Subcutaneous abdominal adipose tissue (tissue), 5 donors: Measurements from ENCODE around the gene RING1.

Source experiments
- H3K27ac ChIP-seq: one replicate; pipeline ENCODE4 v1.7.0; 2013; ENCODE audit warnings: low read depth, mild to moderate bottlenecking, inconsistent platforms, low read length, moderate library complexity
- H3K27me3 ChIP-seq, 5 donors: one replicate each; pipeline ENCODE4 v1.7.0; 2013; ENCODE audit warnings: low read length in 5 of 5, inconsistent platforms in 1 of 5; ENCODE audit not compliant: control insufficient read depth in 5 of 5, insufficient read depth in 4 of 5
- H3K36me3 ChIP-seq, 5 donors: one replicate each; pipeline ENCODE4 v1.7.0; 2013; ENCODE audit warnings: low read length in 5 of 5; ENCODE audit not compliant: control insufficient read depth in 5 of 5, insufficient read depth in 5 of 5
- H3K4me1 ChIP-seq, 5 donors: one replicate each; pipeline ENCODE4 v1.7.0; 2013; ENCODE audit warnings: low read length in 5 of 5, mild to moderate bottlenecking in 3 of 5, moderate library complexity in 1 of 5; ENCODE audit not compliant: control insufficient read depth in 5 of 5, insufficient read depth in 5 of 5
- H3K4me3 ChIP-seq, 5 donors: one replicate each; pipeline ENCODE4 v1.7.0; 2013; ENCODE audit warnings: low read length in 5 of 5, low read depth in 1 of 5
- H3K9ac ChIP-seq, 5 donors: one replicate each; pipeline ENCODE4 v1.7.0; 2013; ENCODE audit warnings: low read length in 5 of 5, mild to moderate bottlenecking in 4 of 5, moderate library complexity in 3 of 5
- H3K9me3 ChIP-seq, 5 donors: one replicate each; pipeline ENCODE4 v1.7.0; 2013; ENCODE audit warnings: low read length in 5 of 5; ENCODE audit not compliant: control insufficient read depth in 5 of 5
- donor health status: healthy.
- donor health status: healthy.
- donor health status: healthy.
- donor health status: healthy.
- donor health status: healthy.

Gene RING1

DNA sequence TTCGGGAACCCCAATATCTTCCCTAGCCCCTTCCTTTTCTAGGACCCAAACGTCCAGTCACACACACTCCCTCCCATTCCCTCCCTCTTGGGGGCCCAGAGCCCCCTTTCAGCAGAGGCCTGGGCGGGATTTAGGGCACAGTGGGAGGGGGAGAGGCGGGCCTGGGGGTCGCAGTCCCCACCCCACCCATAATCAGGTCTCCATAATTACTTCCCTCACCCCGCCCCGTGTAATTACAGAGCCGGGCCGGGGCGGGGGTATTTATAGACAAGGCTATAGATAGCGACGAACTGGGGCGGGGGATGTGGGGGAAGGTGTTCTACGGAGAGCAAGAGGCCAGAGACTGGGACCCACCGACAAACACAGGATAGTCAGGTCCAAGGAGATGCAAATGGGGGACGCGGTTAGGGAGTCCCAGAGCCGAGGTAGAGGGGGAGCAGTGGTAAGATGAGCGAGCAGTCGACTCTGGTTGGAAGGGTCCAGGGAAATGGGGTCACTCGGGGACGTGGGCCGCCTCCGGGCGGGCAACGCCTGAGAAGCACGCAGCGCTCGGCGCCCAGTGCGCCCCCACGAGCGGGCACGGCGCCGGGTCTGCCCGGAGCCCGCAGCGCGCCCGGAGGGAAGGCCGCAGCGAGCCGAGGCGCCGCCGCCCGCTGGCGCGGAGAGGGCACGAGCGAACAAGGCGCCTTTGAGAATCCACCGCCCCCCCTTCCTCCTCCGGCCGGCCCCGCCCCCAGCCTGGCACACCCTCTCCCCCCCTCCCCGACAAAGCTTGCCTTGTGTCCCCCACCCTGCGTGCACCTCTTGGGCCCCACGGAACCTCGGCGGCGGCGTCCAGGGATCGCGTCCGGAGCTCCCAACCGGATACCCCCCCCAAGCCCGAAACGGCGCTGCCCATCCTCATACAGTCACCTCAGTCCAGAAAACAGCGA lies 15.4 kb upstream of the RING1 start:
- H3K27ac ChIP-seq = no peak overlapping the region
- peak overlapping the region; percentile 46 to 63 (median 58) for H3K4me3 ChIP-seq
- H3K27me3 ChIP-seq = peaks cover 16 to 32% (median 21%) of the 10 kb centered on the region in 5 donors
- peak overlapping the region in 3 of 5 donors; percentile 36 to 71 (median 40) for H3K9ac ChIP-seq
- H3K36me3 ChIP-seq = peaks cover 0 to 40% (median 37%) of the 10 kb centered on the region in 5 donors
- peaks cover 2 to 37% (median 28%) of the 10 kb centered on the region in 5 donors for H3K4me1 ChIP-seq
- H3K9me3 ChIP-seq = no peaks in the 10 kb centered on the region

- peaks cover 13 to 30% (median 21%) of the 10 kb centered on the region in 5 donors for H3K27me3 ChIP-seq
- H3K4me1 ChIP-seq = peaks cover 2 to 44% (median 35%) of the 10 kb centered on the region in 5 donors
- H3K9ac ChIP-seq = no peak overlapping the region
- H3K36me3 ChIP-seq = peaks cover 0 to 41% (median 37%) of the 10 kb centered on the region in 5 donors
- H3K27ac ChIP-seq = no peak overlapping the region
- H3K4me3 ChIP-seq = no peak overlapping the region
- H3K9me3 ChIP-seq = no peaks in the 10 kb centered on the region
Measured at GRCh38 chr6:33193619-33194018, 14.7 kb upstream of the RING1 start.

GRCh38 chr6:33194431-33194979 lies 13.8 kb upstream of the RING1 start:
- H3K36me3 ChIP-seq = peaks cover 0 to 41% (median 37%) of the 10 kb centered on the region in 5 donors
- no peak overlapping the region for H3K27ac ChIP-seq
- no peak overlapping the region for H3K4me3 ChIP-seq
- no peaks in the 10 kb centered on the region for H3K9me3 ChIP-seq
- peaks cover 3 to 49% (median 43%) of the 10 kb centered on the region in 5 donors for H3K4me1 ChIP-seq
- H3K27me3 ChIP-seq = peaks cover 13 to 24% (median 16%) of the 10 kb centered on the region in 5 donors
- no peak overlapping the region for H3K9ac ChIP-seq

DNA sequence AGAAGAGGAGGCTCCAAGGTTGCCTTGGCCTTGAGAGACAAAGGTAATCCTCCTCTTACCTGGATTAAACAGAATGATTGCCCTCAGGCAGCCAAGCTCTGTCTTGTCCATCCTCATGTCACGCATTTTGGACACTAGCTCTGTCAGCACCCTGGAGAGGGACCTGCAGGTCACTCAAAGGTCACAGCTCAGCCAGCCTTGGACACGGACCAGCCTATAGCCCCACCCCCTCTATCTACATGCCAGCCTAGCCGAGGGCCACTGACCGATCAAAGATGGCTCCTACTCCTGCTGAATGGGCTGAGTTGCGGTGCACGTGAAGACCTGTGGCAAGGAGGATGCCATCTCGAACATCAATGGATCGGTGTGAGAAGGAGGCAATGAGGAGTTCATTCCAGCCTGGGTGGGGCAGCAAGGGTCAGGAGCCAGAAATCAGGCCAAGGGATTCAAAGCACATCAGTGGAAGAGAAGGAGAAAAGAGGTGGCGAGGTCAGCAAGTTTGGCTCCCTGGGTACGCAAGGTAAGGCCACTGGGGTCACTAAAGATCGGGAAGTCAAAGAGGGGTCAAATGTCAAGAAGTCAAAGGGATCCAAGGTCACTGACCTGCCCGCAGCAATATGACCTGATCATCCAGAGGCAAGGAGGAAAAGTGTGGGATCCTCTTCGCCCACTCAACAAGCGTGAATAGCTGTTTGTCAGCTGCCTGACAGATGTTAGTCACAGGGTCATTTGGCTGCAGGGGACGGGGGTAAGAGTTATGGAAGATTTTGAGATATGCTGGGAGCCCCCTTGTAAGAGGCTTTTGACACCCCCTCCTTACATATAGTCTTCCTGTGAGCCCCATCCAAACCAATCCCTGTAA lies 12.8 kb upstream of the RING1 start:
- Histone ChIP-seq H3K27ac (no peak overlapping the region), H3K36me3 (peaks cover 0 to 41% (median 37%) of the 10 kb centered on the region in 5 donors), H3K4me3 (no peak overlapping the region), H3K27me3 (peaks cover 10 to 16% (median 14%) of the 10 kb centered on the region in 5 donors), H3K4me1 (peaks cover 5 to 49% (median 46%) of the 10 kb centered on the region in 5 donors), H3K9ac (no peak overlapping the region), H3K9me3 (no peaks in the 10 kb centered on the region)

DNA sequence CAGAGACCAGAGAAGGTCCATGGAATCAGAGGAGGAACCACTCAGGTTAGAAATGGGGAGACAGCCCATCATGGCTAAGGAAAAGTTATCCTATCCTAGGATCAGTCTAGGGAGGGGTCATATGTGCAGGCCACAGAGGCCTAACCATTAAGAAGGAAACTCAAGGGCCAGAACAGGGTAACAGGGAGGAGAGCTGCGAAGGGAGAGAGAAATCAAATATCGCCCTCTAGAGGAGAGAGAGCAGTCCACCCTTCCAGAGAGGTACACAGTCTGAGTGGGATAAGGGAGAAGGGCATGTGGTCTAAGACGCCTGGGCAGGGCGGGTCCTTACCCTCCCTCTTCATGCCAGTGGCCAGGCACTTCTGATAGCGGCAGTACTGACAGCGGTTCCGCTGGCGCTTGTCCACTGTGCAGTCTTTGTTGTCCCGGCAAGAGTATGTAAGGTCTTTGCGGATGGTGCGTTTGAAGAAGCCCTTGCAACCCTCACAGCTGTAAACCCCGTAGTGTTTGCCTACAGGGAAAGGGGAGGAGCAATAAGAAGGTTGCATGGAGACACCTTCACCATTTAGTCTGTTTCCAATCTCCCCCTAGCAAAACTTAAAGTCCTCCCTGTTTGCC lies 10.8 kb upstream of the RING1 start:
- Histone ChIP-seq H3K9ac (no peak overlapping the region), H3K27me3 (no peaks in the 10 kb centered on the region), H3K36me3 (peaks cover 3 to 49% (median 44%) of the 10 kb centered on the region in 5 donors), H3K9me3 (no peaks in the 10 kb centered on the region), H3K27ac (no peak overlapping the region), H3K4me1 (peaks cover 15 to 52% (median 47%) of the 10 kb centered on the region in 5 donors), H3K4me3 (peak overlapping the region in 1 of 5 donors; percentile 0)

DNA sequence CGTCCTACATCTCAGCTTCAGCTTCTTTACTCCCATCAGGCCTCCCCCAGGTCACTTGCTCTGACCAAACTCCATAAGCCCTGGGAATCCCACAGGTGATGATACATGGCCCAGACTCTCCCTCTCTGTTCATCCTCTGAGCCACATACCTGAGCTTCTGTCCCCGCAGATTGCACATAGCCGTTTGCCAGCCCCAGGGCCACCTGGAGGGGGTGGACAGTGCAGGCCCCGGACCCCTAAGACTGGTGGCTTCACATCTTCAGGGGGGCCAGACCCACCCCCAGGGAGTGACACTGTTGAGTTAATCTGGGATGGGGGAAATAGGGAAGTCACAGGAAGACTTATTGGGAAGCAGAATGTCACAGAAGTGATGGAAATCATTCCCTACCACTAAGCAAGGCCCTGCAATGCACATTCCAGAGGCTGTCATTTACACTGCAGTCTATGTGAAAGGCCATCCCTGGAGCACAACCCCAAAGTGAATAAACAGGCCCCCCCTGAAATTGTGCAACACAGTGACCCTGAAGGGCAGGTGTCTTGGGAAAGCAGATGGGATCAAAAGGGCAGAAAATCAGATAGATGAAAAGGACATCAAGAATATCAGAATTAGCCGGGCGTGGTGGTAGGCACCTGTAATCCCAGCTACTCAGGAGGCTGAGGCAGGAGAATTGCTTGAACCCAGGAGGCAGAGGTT lies 10.0 kb upstream of the RING1 start:
- Histone ChIP-seq H3K27ac (no peak overlapping the region), H3K4me3 (peak overlapping the region in 1 of 5 donors; percentile 0), H3K4me1 (peaks cover 13 to 47% (median 43%) of the 10 kb centered on the region in 5 donors), H3K27me3 (no peaks in the 10 kb centered on the region), H3K9ac (peak overlapping the region in 1 of 5 donors; percentile 23), H3K9me3 (no peaks in the 10 kb centered on the region), H3K36me3 (peaks cover 7 to 57% (median 51%) of the 10 kb centered on the region in 5 donors)

GRCh38 chr6:33198853-33199436 lies 9.4 kb upstream of the RING1 start:
- no peaks in the 10 kb centered on the region for H3K27me3 ChIP-seq
- peaks cover 7 to 63% (median 56%) of the 10 kb centered on the region in 5 donors for H3K36me3 ChIP-seq
- peak overlapping the region in 4 of 5 donors; percentile 91 to 95 (median 94) for H3K4me3 ChIP-seq
- H3K27ac ChIP-seq = peak overlapping the region; percentile 96
- peaks cover 14 to 50% (median 43%) of the 10 kb centered on the region in 5 donors for H3K4me1 ChIP-seq
- H3K9me3 ChIP-seq = no peaks in the 10 kb centered on the region
- H3K9ac ChIP-seq = peak overlapping the region in 3 of 5 donors; percentile 90 to 99 (median 95)

- Histone ChIP-seq H3K27me3 (no peaks in the 10 kb centered on the region), H3K4me1 (peaks cover 17 to 57% (median 50%) of the 10 kb centered on the region in 5 donors), H3K4me3 (peak overlapping the region; percentile 91 to 95 (median 93)), H3K9me3 (no peaks in the 10 kb centered on the region), H3K27ac (peak overlapping the region; percentile 96), H3K36me3 (peaks cover 7 to 55% (median 48%) of the 10 kb centered on the region in 5 donors), H3K9ac (peak overlapping the region; percentile 65 to 99 (median 95))
Measured at GRCh38 chr6:33199687-33200218, 8.5 kb upstream of the RING1 start.
